Fibroblast of mammary gland (primary cell): ENCODE results near the gene OXCT1.
"Not testable (repeated sequence)": the region's sequence is repeated elsewhere in the genome, so short reads cannot be mapped to it uniquely, and the experiment has no call there.

Experiments used
- DNase-seq: peaks from one replicate; pipeline ENCODE4 v3.0.0-alpha.2; 2010; ENCODE audit warnings: low read depth
- H3K4me3 ChIP-seq: 2 replicates; pipeline ENCODE4 v1.5.1; 2011; ENCODE audit warnings: low read depth, mild to moderate bottlenecking, low read length, moderate library complexity; ENCODE audit not compliant: control insufficient read depth
- TF ChIP-seq, protein P1 (sequence below): conservative IDR thresholded peaks from 2 replicates; pipeline ENCODE4 v1.5.1; 2011; ENCODE audit warnings: low read depth, low read length, inconsistent platforms; ENCODE audit not compliant: control insufficient read depth, insufficient read depth

The OXCT1 gene

DNA sequence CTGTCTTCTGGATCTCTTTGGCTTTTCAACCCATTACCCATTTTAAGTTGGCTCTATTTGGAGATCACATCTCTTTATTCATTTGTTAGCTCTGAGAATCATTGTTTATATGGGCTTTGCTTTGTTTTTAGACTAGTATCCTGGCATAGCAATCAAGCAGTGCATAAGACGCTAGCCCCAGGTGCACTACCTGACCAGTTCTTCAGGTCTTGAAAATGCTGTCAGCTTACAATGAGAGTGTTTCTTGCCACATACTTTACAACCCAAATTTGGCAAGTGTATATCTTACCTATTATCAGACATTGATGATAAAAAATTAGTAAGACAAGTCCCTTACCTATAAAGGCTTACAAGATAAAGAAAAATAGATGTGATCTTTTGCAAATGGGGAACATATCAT, 12.2 kb downstream of the OXCT1 start:
- TF ChIP-seq, protein P1, sequence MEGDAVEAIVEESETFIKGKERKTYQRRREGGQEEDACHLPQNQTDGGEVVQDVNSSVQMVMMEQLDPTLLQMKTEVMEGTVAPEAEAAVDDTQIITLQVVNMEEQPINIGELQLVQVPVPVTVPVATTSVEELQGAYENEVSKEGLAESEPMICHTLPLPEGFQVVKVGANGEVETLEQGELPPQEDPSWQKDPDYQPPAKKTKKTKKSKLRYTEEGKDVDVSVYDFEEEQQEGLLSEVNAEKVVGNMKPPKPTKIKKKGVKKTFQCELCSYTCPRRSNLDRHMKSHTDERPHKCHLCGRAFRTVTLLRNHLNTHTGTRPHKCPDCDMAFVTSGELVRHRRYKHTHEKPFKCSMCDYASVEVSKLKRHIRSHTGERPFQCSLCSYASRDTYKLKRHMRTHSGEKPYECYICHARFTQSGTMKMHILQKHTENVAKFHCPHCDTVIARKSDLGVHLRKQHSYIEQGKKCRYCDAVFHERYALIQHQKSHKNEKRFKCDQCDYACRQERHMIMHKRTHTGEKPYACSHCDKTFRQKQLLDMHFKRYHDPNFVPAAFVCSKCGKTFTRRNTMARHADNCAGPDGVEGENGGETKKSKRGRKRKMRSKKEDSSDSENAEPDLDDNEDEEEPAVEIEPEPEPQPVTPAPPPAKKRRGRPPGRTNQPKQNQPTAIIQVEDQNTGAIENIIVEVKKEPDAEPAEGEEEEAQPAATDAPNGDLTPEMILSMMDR, result no peak
- H3K4me3 ChIP-seq, result no peak overlapping the region
- DNase-seq, result no peak

DNA sequence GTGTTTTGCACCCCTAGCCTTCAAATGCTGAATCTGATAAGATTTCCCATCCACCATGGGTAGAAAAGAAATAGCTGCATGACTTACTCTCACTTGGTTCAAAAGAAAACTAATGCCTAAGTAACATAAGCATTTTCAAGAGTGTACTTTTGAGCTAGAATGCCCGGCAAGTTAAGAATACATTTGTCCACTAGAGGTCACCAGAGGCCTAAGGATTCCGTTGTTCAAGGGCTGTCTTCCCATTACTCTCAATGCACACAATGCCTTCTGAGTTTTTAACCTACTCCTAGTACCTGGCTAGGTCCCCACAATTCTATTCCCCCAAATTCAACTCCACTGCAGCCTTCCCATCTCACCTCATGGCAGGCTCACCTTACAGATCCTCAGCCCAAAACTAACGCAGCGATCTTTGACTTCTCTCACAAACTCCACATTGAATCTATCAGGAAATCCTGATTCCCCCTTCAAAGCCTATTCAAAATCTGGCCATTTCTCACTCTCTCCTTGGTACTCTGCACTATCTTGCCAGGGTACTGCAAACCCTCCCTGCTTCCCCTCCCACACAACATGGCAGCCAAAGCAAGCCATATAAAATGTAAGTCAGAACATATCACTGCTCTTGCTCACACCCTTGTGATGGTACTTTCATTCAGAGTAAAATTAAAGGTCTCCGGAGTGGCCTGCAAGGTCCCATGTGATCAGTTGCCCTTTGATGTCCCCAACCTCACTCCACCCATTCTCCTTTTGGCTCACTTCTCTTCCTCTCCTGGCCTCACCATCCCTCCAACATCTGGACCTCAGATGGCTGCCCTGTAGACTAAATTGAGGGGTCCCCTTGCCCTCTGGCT, 13.4 kb downstream of the OXCT1 start:
- DNase-seq, result peak; percentile 79

DNA sequence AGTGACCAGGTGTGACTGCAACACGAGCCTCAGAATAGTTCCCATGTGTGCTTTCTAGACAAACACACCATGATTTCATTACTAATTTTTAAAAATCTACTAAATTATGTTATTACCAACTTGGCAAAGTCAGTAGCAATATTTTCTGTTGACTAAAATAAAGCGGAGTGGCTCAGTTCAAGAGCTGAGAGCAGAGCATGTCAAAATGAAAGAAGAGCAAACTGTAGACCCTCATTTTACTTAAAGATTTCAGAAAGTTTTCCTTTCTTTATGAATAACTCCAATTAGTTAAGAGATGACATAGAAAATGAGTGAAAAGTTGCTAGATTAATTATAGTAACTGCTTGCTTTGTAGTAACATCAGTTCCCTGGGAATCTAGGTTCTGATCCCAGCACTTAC, 17.9 kb downstream of the OXCT1 start:
- TF ChIP-seq, protein P1, result no peak
- no peak overlapping the region for H3K4me3 ChIP-seq
- no peak for DNase-seq

More for the DNA sequence above, 13.4 kb downstream of the OXCT1 start:
- TF ChIP-seq, protein P1, result peak; percentile 82
- H3K4me3 ChIP-seq, result no peak overlapping the region

GRCh38 chr5:41851116-41851515, 19.1 kb downstream of the OXCT1 start:
- H3K4me3 ChIP-seq, result no peak overlapping the region
- no peak for DNase-seq
- TF ChIP-seq, protein P1, result no peak

DNA sequence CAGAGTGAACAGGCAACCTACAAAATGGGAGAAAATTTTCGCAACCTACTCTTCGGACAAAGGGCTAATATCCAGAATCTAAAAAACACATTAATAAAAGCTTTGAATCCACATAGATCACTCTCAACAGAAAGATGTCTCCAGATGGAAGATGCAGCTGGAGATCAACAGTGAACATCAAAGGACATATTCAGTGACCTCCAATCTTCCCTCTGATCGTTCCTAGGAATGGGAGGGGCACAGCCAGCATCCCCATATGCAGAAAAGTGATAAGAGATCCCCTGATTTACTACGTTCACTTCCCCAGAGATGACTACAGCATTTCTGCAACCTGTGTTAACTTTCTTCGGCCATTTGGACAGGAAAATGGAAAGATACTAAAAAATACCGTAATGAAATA, 21.2 kb downstream of the OXCT1 start:
- TF ChIP-seq, protein P1, result no peak
- H3K4me3 ChIP-seq, result no peak overlapping the region
- no peak for DNase-seq

GRCh38 chr5:41845751-41846150, 24.5 kb downstream of the OXCT1 start:
- DNase-seq, result not testable (repeated sequence)

DNA sequence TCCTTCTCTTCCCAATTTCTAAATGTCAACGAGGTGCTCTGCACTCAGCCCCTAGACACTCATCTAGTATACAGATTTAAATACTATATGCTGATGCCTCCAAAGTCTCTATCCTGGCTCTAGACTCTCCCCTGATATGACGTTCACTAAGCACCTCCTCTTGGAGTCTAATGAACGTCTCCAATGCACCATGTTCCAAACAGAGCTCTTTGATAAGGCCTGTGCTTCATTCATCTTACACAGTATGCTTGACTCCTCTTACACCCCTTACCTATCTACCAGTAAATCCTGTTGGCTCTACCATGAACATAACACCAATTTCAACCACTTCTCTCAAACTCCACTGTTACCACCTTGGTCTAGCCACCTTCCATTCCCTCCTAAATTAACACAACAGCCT, 25.7 kb downstream of the OXCT1 start:
- no peak for DNase-seq
- H3K4me3 ChIP-seq, result no peak overlapping the region
- TF ChIP-seq, protein P1, result no peak

More at GRCh38 chr5:41845751-41846150, 24.5 kb downstream of the OXCT1 start:
- H3K4me3 ChIP-seq, result not testable (repeated sequence)
